Osteoblast (primary cell): ENCODE measurements around the gene TRERF1. TPM values are rescaled to one million over a fixed set of nuclear protein-coding genes. Genes with fewer than 3 reads are reported as not detected.
A peak's percentile ranks its signal among the peaks of the same experiment; 100 is the strongest.
"Not testable (repeated sequence)": the region's sequence is repeated elsewhere in the genome, so short reads cannot be mapped to it uniquely, and the experiment has no call there.

ENCODE experiments used
- DNase-seq: peaks from one replicate; pipeline ENCODE4 v3.0.0; 2011; ENCODE audit warnings: low spot score, mixed read lengths; ENCODE audit not compliant: insufficient read length; ENCODE audit errors: missing footprints
- H2AFZ ChIP-seq: 2 replicates; pipeline ENCODE4 v1.6.0; 2011; ENCODE audit warnings: mild to moderate bottlenecking, low read length
- H3K27ac ChIP-seq: 2 replicates; pipeline ENCODE4 v1.5.1; 2011; ENCODE audit warnings: mild to moderate bottlenecking, low read depth, low read length, moderate library complexity
- H3K27me3 ChIP-seq: 2 replicates; pipeline ENCODE4 v1.6.0; 2012; ENCODE audit warnings: mild to moderate bottlenecking, control low read depth, inconsistent platforms, low read length, moderate library complexity; ENCODE audit not compliant: insufficient read depth
- H3K36me3 ChIP-seq: 2 replicates; pipeline ENCODE4 v1.5.1; 2011; ENCODE audit warnings: mild to moderate bottlenecking, low read length, control low read depth, moderate library complexity; ENCODE audit not compliant: insufficient read depth
- H3K4me1 ChIP-seq: 2 replicates; pipeline ENCODE4 v1.5.1; 2011; ENCODE audit warnings: mild to moderate bottlenecking, low read length, control low read depth, moderate library complexity; ENCODE audit not compliant: insufficient read depth
- H3K4me2 ChIP-seq: 2 replicates; pipeline ENCODE4 v1.6.0; 2011; ENCODE audit warnings: mild to moderate bottlenecking, low read length; ENCODE audit not compliant: insufficient read depth
- H3K4me3 ChIP-seq: fragments of 200-600 bp; sonication (generic); 3 replicates; pipeline ENCODE4 v1.5.1; 2012; ENCODE audit warnings: mild to moderate bottlenecking, low read length, inconsistent platforms; ENCODE audit not compliant: insufficient read depth
- H3K79me2 ChIP-seq: 2 replicates; pipeline ENCODE4 v1.6.0; 2012; ENCODE audit warnings: mild to moderate bottlenecking, low read length, control low read depth, inconsistent platforms; ENCODE audit not compliant: insufficient read depth
- H3K9me3 ChIP-seq: 2 replicates; pipeline ENCODE4 v1.5.1; 2011; ENCODE audit warnings: low read depth, low read length, control low read depth
- H4K20me1 ChIP-seq: 2 replicates; pipeline ENCODE4 v1.6.0; 2012; ENCODE audit warnings: mild to moderate bottlenecking, low read length, control low read depth; ENCODE audit not compliant: insufficient read depth
- CTCF ChIP-seq: IDR thresholded peaks from 2 replicates; pipeline ENCODE4 v1.5.1; 2011; ENCODE audit warnings: mild to moderate bottlenecking, low read depth, low read length, moderate library complexity; ENCODE audit errors: extremely low read depth
- total RNA-seq: library from RNA; depleted of rRNA; stranded (reverse); fragments of >200 nt; gene quantifications from 2 replicates; pipeline ENCODE4 v1.2.3, GENCODE V29; 2012

The TRERF1 gene
- total RNA-seq, 1 donor: 4.7 TPM

GRCh38 chr6:42203183-42203582 is 248.5 kb downstream of the TRERF1 start:
- no peak for DNase-seq
- Histone ChIP-seq H3K79me2 (no peaks in the 10 kb centered on the region), H3K9me3 (no peaks in the 10 kb centered on the region), H2AFZ (no peak overlapping the region), H3K27ac (no peak overlapping the region), H3K4me1 (peaks cover 26% of the 10 kb centered on the region), H3K27me3 (no peaks in the 10 kb centered on the region), H3K4me2 (no peak overlapping the region), H3K36me3 (peaks cover 15% of the 10 kb centered on the region), H4K20me1 (no peaks in the 10 kb centered on the region), H3K4me3 (no peak overlapping the region)
- no peak for TF ChIP-seq CTCF

- H4K20me1 ChIP-seq, H3K27me3 ChIP-seq, H3K27ac ChIP-seq, H3K36me3 ChIP-seq, DNase-seq, H3K79me2 ChIP-seq, H3K9me3 ChIP-seq, H3K4me3 ChIP-seq, H2AFZ ChIP-seq, H3K4me2 ChIP-seq: not testable (repeated sequence)
- peaks cover 34% of the 10 kb centered on the region for H3K4me1 ChIP-seq
Measured at GRCh38 chr6:42202131-42202915, 249.4 kb downstream of the TRERF1 start.

GRCh38 chr6:42201382-42201781 is 250.3 kb downstream of the TRERF1 start:
- Histone ChIP-seq H4K20me1 (no peaks in the 10 kb centered on the region), H3K79me2 (no peaks in the 10 kb centered on the region), H3K4me3 (no peak overlapping the region), H3K9me3 (no peaks in the 10 kb centered on the region), H3K36me3 (peaks cover 6% of the 10 kb centered on the region), H3K27ac (no peak overlapping the region), H2AFZ (no peak overlapping the region), H3K27me3 (no peaks in the 10 kb centered on the region), H3K4me2 (no peak overlapping the region), H3K4me1 (peaks cover 36% of the 10 kb centered on the region)
- no peak for TF ChIP-seq CTCF
- DNase-seq: no peak

GRCh38 chr6:42200035-42200434 is 251.7 kb downstream of the TRERF1 start:
- no peaks in the 10 kb centered on the region for H3K27me3 ChIP-seq
- H3K4me1 ChIP-seq: peaks cover 36% of the 10 kb centered on the region
- no peaks in the 10 kb centered on the region for H3K79me2 ChIP-seq
- H3K9me3 ChIP-seq: no peaks in the 10 kb centered on the region
- no peak overlapping the region for H3K4me3 ChIP-seq
- DNase-seq: peak; percentile 83
- H3K27ac ChIP-seq: peak overlapping the region; percentile 43
- no peak overlapping the region for H2AFZ ChIP-seq
- no peaks in the 10 kb centered on the region for H3K36me3 ChIP-seq
- H4K20me1 ChIP-seq: no peaks in the 10 kb centered on the region
- TF ChIP-seq CTCF: no peak
- H3K4me2 ChIP-seq: peak overlapping the region; percentile 8
